HepG2 (cell line): Measurements from ENCODE around the gene VAV2. TPM values are rescaled to one million over a fixed set of nuclear protein-coding genes. Genes with fewer than 3 reads are reported as not detected.

Experiments
- AGO2 ChIP-seq: fragments of 200-400 bp; formaldehyde crosslinking; optimal IDR thresholded peaks from 2 replicates; pipeline ENCODE3; 2017; ENCODE audit warnings: mild to moderate bottlenecking, low read depth, low read length, moderate library complexity
- HOXA3 ChIP-seq: sonication (generic); formaldehyde crosslinking; IDR thresholded peaks from 2 replicates; pipeline ENCODE4 v1.5.0; 2020; ENCODE audit warnings: missing genetic modification reagents
- ISL2 ChIP-seq: sonication (generic); formaldehyde crosslinking; IDR thresholded peaks from 2 replicates; pipeline ENCODE4 v1.5.0; 2020; ENCODE audit warnings: missing genetic modification reagents
- RELA ChIP-seq: sonication (generic); formaldehyde crosslinking; IDR thresholded peaks from 2 replicates; pipeline ENCODE4 v1.4.0; 2020; ENCODE audit warnings: missing genetic modification reagents
- RFX1 ChIP-seq: fragments of 450-650 bp; IDR thresholded peaks from 2 replicates; pipeline ENCODE4 v1.6.1; 2017
- ZNF557 ChIP-seq: sonication (generic); formaldehyde crosslinking; IDR thresholded peaks from 2 replicates; pipeline ENCODE4 v1.4.0; 2020; ENCODE audit warnings: missing genetic modification reagents
- polyA plus RNA-seq, 8 experiments: library from polyadenylated mRNA; depleted of rRNA in 3 of 8; stranded (reverse) in 7 of 8; unstranded in 1 of 8; fragments of >200 nt; fragmentation: Illumina TruSeq in 4 of 8; extraction: Trizol in 4 of 8; gene quantifications; 2 replicates each; pipeline versions ENCODE4 v1.2.1 to v1.2.3, GENCODE V29; 2011 to 2016; ENCODE audit warnings: low read depth in 4 of 8, missing spikeins in 1 of 8, mixed read lengths in 1 of 8; ENCODE audit not compliant: insufficient read depth in 1 of 8
- total RNA-seq, 5 experiments: library from RNA; depleted of rRNA; stranded (reverse); fragments of >200 nt; fragmentation: Illumina TruSeq; extraction: Trizol; gene quantifications; 2 replicates each; pipeline ENCODE4 v1.2.3, GENCODE V29; 2016; ENCODE audit warnings: low read depth in 1 of 5
- TF ChIP-seq, protein P1 (sequence below): sonication (generic); formaldehyde crosslinking; IDR thresholded peaks from 2 replicates; pipeline ENCODE4 v1.5.0; 2020; ENCODE audit warnings: mild to moderate bottlenecking, missing genetic modification reagents, moderate library complexity
- TF ChIP-seq, protein P2 (sequence below): sonication (generic); formaldehyde crosslinking; IDR thresholded peaks from 2 replicates; pipeline ENCODE4 v1.4.0; 2020; ENCODE audit warnings: missing genetic modification reagents
- TF ChIP-seq, protein P3 (sequence below): sonication (generic); formaldehyde crosslinking; IDR thresholded peaks from 2 replicates; pipeline ENCODE4 v1.4.0; 2020; ENCODE audit warnings: missing genetic modification reagents
- TF ChIP-seq, protein P4 (sequence below): sonication (generic); formaldehyde crosslinking; IDR thresholded peaks from 2 replicates; pipeline ENCODE4 v1.5.1; 2020; ENCODE audit warnings: mild to moderate bottlenecking, missing genetic modification reagents, moderate library complexity
- TF ChIP-seq, protein P5 (sequence below): sonication (generic); formaldehyde crosslinking; IDR thresholded peaks from 2 replicates; pipeline ENCODE4 v1.9.0; 2022; ENCODE audit warnings: missing genetic modification reagents, mild to moderate bottlenecking, borderline replicate concordance
- TF ChIP-seq, protein P6 (sequence below): sonication (generic); formaldehyde crosslinking; IDR thresholded peaks from 2 replicates; pipeline ENCODE4 v1.5.0; 2020; ENCODE audit warnings: mild to moderate bottlenecking, missing genetic modification reagents, borderline replicate concordance

The VAV2 gene
- total and polyA plus RNA-seq, 2 of the 13 experiments (the other 11 are each of a cell fraction or from before 2014, with no cell fraction given): 22.5 to 22.9 TPM

DNA sequence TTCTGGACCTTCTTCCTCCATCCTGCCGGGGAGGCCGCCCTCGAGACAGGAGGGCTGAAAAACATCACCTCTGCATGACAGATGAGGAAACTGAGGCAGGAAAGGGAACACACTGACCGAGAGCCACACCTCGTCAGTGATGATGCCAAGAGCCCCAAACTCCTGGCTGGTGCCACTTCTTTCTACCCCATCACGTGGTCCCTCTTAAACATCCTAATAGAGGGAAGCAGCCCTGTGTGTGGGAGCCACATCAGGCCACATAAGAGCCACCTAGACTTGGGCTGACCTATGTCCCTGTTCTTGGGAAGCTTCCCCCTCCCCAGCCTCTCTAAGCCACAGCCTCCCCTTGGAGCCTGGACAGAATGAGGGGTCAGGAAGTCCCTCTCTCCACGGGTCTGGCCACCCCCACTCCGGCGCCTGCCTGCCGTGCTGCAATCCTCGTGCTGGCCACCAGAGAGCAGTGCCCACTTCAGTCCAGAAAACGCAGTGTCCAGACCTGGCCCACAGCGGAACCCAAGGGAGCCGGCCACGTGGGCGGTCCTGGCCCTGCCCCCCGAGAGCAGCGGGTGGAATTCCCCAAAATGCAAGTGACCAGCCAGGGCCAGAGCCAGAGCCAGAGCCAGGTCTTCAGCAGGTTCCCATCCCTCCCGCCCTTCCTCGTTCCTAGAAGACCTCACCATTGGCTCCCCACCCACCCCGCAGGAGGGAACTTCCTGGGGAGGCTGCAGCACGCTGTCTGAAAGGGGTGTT is 199.2 kb downstream of the VAV2 start (continued):
- TF ChIP-seq, protein P1, sequence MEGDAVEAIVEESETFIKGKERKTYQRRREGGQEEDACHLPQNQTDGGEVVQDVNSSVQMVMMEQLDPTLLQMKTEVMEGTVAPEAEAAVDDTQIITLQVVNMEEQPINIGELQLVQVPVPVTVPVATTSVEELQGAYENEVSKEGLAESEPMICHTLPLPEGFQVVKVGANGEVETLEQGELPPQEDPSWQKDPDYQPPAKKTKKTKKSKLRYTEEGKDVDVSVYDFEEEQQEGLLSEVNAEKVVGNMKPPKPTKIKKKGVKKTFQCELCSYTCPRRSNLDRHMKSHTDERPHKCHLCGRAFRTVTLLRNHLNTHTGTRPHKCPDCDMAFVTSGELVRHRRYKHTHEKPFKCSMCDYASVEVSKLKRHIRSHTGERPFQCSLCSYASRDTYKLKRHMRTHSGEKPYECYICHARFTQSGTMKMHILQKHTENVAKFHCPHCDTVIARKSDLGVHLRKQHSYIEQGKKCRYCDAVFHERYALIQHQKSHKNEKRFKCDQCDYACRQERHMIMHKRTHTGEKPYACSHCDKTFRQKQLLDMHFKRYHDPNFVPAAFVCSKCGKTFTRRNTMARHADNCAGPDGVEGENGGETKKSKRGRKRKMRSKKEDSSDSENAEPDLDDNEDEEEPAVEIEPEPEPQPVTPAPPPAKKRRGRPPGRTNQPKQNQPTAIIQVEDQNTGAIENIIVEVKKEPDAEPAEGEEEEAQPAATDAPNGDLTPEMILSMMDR (CRISPR knock-in tag): peak; percentile 90
- TF ChIP-seq ZNF557 (no peak), ISL2 (CRISPR knock-in tag) (0 out of 2 replicates have a peak, but pooled peaks have one; percentile 25), HOXA3 (CRISPR knock-in tag) (peak; percentile 58; the same call in 1 of the 2 replicates), RELA (no peak), RFX1 (no peak), AGO2 (peak; percentile 53)
- TF ChIP-seq, protein P2, sequence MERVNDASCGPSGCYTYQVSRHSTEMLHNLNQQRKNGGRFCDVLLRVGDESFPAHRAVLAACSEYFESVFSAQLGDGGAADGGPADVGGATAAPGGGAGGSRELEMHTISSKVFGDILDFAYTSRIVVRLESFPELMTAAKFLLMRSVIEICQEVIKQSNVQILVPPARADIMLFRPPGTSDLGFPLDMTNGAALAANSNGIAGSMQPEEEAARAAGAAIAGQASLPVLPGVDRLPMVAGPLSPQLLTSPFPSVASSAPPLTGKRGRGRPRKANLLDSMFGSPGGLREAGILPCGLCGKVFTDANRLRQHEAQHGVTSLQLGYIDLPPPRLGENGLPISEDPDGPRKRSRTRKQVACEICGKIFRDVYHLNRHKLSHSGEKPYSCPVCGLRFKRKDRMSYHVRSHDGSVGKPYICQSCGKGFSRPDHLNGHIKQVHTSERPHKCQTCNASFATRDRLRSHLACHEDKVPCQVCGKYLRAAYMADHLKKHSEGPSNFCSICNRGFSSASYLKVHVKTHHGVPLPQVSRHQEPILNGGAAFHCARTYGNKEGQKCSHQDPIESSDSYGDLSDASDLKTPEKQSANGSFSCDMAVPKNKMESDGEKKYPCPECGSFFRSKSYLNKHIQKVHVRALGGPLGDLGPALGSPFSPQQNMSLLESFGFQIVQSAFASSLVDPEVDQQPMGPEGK (CRISPR knock-in tag): peak; percentile 36; the same call in 1 of the 2 replicates
- TF ChIP-seq, protein P3, sequence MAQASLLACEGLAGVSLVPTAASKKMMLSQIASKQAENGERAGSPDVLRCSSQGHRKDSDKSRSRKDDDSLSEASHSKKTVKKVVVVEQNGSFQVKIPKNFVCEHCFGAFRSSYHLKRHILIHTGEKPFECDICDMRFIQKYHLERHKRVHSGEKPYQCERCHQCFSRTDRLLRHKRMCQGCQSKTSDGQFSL (CRISPR knock-in tag): peak; percentile 77
- TF ChIP-seq, protein P4, sequence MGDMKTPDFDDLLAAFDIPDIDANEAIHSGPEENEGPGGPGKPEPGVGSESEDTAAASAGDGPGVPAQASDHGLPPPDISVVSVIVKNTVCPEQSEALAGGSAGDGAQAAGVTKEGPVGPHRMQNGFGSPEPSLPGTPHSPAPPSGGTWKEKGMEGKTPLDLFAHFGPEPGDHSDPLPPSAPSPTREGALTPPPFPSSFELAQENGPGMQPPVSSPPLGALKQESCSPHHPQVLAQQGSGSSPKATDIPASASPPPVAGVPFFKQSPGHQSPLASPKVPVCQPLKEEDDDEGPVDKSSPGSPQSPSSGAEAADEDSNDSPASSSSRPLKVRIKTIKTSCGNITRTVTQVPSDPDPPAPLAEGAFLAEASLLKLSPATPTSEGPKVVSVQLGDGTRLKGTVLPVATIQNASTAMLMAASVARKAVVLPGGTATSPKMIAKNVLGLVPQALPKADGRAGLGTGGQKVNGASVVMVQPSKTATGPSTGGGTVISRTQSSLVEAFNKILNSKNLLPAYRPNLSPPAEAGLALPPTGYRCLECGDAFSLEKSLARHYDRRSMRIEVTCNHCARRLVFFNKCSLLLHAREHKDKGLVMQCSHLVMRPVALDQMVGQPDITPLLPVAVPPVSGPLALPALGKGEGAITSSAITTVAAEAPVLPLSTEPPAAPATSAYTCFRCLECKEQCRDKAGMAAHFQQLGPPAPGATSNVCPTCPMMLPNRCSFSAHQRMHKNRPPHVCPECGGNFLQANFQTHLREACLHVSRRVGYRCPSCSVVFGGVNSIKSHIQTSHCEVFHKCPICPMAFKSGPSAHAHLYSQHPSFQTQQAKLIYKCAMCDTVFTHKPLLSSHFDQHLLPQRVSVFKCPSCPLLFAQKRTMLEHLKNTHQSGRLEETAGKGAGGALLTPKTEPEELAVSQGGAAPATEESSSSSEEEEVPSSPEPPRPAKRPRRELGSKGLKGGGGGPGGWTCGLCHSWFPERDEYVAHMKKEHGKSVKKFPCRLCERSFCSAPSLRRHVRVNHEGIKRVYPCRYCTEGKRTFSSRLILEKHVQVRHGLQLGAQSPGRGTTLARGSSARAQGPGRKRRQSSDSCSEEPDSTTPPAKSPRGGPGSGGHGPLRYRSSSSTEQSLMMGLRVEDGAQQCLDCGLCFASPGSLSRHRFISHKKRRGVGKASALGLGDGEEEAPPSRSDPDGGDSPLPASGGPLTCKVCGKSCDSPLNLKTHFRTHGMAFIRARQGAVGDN (CRISPR knock-in tag): peak; percentile 73
- TF ChIP-seq, protein P5, sequence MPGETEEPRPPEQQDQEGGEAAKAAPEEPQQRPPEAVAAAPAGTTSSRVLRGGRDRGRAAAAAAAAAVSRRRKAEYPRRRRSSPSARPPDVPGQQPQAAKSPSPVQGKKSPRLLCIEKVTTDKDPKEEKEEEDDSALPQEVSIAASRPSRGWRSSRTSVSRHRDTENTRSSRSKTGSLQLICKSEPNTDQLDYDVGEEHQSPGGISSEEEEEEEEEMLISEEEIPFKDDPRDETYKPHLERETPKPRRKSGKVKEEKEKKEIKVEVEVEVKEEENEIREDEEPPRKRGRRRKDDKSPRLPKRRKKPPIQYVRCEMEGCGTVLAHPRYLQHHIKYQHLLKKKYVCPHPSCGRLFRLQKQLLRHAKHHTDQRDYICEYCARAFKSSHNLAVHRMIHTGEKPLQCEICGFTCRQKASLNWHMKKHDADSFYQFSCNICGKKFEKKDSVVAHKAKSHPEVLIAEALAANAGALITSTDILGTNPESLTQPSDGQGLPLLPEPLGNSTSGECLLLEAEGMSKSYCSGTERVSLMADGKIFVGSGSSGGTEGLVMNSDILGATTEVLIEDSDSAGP (CRISPR knock-in tag): 0 out of 2 replicates have a peak, but pooled peaks have one; percentile 30
- TF ChIP-seq, protein P6, sequence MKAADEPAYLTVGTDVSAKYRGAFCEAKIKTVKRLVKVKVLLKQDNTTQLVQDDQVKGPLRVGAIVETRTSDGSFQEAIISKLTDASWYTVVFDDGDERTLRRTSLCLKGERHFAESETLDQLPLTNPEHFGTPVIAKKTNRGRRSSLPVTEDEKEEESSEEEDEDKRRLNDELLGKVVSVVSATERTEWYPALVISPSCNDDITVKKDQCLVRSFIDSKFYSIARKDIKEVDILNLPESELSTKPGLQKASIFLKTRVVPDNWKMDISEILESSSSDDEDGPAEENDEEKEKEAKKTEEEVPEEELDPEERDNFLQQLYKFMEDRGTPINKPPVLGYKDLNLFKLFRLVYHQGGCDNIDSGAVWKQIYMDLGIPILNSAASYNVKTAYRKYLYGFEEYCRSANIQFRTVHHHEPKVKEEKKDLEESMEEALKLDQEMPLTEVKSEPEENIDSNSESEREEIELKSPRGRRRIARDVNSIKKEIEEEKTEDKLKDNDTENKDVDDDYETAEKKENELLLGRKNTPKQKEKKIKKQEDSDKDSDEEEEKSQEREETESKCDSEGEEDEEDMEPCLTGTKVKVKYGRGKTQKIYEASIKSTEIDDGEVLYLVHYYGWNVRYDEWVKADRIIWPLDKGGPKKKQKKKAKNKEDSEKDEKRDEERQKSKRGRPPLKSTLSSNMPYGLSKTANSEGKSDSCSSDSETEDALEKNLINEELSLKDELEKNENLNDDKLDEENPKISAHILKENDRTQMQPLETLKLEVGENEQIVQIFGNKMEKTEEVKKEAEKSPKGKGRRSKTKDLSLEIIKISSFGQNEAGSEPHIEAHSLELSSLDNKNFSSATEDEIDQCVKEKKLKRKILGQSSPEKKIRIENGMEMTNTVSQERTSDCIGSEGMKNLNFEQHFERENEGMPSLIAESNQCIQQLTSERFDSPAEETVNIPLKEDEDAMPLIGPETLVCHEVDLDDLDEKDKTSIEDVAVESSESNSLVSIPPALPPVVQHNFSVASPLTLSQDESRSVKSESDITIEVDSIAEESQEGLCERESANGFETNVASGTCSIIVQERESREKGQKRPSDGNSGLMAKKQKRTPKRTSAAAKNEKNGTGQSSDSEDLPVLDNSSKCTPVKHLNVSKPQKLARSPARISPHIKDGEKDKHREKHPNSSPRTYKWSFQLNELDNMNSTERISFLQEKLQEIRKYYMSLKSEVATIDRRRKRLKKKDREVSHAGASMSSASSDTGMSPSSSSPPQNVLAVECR (CRISPR knock-in tag): peak; percentile 50; the same call in 1 of the 2 replicates
